Left cardiac atrium (tissue), 4 donors: ENCODE results near the gene MYCBP2. TPM values are rescaled to one million over a fixed set of nuclear protein-coding genes. Genes with fewer than 3 reads are reported as not detected.
"Not testable (repeated sequence)": the region's sequence is repeated elsewhere in the genome, so short reads cannot be mapped to it uniquely, and the experiment has no call there.

Experiments
- ATAC-seq, 2 donors: fragments of 200-7000 bp; cut with Tn5 transposase; one replicate each; pipeline ENCODE4 v1.9.1; 2020; ENCODE audit warnings: mild to moderate bottlenecking in 2 of 2, moderate library complexity in 2 of 2
- DNase-seq: peaks from one replicate; pipeline ENCODE4 v3.0.0-alpha.2; 2020
- intact Hi-C, 2 donors: fragments of 100-400 bp; cut with DNase I; formaldehyde crosslinking; loops; one replicate each; pipeline versions ENCODE4 v1.14.1 to v1.15.1; 2022 to 2023
- total RNA-seq, 2 donors: library from RNA; stranded (reverse); fragmentation: NEBNext Ultra II Directional; extraction: Animal tissue kit (Norgen Biotek cat#: 25700); gene quantifications; one replicate each; pipeline ENCODE4 v1.2.1, GENCODE V29; 2021
- donor health status: DM: no; HTN: yes; CAD: no.
- donor health status: DM: no; HTN: yes; CAD: no; lungs with severe emphysema.
- donor health status: DM: yes; HTN: yes; CAD: no.
- donor health status: Dilated cardiomyopathy.

MYCBP2 gene
- total RNA-seq, 2 donors from 2014 or later = 86.9 to 99.5 TPM

DNA sequence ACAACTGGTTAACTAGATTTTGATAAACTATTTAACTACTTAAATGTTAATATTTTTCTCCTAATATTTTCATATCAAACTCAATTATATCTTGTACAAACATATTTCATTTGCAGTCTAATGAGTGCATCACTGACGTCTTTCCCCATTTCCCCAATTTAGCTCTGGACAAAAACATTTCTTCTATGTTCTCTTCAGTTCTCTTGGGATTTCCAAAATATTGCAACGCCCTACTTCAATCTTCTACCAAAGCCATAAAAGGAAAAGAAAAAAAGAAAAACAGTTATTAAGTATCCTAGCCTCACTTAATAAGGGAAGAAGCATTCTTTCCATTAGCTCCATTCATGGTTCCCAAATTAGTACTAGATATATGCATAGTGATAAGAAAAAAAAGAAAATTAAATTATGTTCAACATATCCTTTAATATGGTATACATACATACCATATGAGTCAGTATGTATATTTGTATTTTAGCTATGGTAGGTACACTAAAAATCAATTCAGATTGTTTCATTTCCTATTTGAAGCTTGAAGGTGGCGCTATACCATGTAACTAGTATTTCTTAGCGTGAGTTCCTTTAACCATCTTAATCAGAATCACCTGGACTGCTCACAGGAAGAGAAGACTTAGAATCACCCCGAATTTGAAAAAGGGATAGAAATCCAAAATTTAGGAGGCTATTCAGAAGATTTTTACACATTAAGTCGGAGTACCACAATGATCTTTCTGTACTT is 309.8 kb downstream of the MYCBP2 start:
- ATAC-seq (no peak), DNase-seq (no peak)
- intact Hi-C loops = no loop called here

DNA sequence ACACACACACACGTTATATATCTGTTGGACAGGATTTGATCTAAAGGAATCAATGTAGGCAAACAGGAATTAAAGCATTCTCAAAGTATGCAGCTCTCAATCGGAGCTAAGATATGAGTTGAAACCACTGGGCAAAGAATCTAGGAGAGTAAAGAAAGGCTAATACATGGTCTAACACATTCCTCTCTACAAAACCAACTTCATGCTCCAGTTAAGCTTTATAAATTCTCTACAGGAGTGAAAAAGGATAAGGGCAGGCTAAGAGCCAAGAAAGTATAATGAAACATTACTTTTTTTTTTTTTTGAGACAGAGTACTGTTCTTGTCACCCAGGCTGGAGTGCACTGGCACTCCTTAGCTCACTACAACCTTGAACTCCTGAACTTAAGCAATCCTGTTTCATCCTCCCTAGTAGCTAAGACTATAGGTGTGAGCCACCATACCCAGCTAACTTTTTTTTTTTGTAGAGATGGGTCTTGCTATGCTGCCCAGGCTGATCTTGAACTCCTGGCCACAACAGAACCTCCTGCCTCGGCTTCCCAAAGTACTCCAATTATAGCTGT is 310.6 kb downstream of the MYCBP2 start:
- ATAC-seq (peak in 1 of 2 donors; percentile 42), DNase-seq (no peak)
- intact Hi-C loops = no loop called here

DNA sequence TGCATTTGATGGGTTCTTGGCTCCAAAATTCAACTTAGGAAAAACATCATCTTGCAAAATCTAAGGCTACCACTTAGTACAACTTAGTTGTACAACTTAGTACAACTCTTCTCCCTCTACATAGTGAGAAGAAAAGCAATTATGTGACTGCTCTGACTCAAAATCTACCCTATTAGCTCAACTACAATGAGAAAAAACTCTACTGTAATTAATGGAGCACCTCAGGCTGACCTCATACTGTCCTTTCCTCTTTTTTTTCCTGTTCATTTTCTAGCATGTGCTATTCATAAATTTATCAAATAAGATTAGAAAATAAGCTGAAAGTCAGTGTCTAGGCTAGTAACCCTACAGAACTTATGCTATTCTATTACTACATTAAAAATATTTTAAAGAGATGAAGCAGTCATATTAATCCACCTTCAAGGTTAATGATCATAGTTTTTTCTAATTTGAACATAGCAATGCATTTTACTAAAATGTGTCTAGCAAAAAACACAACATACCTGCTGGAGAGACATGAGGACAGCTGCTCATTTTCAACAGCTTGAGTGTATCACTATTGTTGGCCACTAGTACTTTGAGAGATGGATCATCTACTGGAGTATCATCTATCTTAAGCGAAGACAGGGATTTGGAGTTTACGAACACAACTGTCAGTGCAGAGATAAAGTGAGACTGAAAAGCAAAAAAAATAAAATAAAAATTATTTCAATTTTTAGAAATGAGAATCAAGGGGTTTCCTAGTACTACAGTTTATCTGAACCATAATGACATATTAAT is 311.8 kb downstream of the MYCBP2 start:
- ATAC-seq (no peak), DNase-seq (no peak)
- intact Hi-C loops = no loop called here

DNA sequence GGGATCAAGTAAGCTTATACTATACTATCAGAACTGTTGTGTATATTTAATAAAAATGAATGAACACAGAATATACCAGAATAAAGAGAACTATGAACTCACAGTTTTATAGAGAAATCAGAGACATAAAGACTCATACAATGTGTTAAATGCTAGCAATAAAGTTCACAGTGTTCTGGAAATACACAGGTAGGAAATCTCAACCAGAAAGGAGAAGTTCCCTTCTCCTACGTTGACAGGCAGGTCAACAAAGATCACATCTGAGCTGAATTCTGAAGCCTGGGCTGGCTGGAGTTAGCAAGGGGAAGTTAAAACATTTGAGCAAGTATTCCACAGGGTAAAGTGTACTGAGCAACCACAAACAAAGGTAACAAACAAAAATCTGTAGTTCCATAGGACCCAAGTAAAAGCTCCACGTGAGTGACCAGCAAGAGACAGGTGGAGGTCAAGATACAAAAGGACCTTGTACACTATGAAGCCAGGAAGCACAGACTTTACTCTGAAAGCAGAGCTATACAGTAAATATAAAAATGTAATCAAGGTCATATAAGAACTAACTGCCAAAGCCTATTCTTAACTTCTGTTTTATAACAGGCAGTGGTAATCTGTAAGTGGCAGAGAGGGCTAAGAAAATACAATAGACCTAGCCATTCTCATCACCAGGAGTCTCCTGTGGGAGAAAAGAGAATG is 312.9 kb downstream of the MYCBP2 start:
- DNase-seq (no peak), ATAC-seq (no peak)
- intact Hi-C loops = no loop called here

DNA sequence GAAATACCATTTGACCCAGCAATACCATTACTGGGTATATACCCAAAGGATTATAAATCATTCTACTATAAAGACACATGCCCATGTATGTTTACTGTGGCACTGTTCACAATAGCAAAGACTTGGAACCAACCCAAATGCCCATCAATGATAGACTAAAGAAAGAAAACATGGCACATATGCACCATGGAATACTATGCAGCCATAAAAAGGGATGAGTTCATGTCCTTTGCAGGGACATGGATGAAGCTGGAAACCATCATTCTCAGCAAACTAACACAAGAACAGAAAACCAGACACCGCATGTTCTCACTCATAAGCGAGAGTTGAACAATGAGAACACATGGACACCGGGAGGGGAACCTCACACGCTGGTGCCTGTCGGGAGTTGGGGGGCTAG is 317.2 kb downstream of the MYCBP2 start:
- DNase-seq, intact Hi-C loops, ATAC-seq: not testable (repeated sequence)

DNA sequence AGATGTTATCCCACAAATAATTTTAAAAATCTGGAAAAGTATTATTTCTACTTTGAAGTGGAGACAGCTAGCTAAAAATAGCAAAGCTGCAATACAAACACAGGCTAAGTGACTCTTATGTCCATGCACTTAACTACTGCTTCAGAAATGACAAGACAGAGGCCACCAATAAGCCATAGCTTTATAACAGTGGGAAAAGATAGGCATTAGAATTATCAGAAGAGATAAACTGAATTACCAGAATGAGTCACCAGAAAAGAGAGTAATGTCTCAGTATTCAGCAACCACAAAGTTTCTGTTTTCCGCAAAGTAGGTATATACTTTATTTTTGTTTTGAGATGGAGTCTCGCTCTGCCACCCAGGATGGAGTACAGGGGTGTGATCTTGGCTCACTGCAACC is 317.9 kb downstream of the MYCBP2 start:
- intact Hi-C loops = no loop called here
- DNase-seq = no peak
- peak; percentile 38 to 53 for ATAC-seq

DNA sequence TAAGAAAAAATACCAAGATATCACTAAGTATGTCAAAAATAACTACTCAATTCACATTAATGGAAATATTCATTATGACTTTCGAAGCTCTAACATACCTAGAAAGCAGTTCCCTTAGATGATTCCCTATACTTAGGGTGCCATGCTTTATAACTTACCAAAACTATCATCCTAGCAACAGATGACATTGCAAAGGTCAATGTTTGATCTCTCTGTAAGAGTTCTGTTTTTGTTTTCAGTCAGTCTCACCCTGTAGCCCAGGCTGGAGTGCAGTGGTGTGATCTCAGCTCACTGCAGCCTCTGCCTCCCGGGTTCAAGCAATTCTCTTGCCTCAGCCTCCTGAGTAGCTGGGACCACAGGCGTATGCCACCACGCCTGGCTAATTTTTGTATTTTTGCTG is 318.6 kb downstream of the MYCBP2 start:
- ATAC-seq = peak; percentile 42 to 67
- intact Hi-C loops = not testable (repeated sequence)

DNA sequence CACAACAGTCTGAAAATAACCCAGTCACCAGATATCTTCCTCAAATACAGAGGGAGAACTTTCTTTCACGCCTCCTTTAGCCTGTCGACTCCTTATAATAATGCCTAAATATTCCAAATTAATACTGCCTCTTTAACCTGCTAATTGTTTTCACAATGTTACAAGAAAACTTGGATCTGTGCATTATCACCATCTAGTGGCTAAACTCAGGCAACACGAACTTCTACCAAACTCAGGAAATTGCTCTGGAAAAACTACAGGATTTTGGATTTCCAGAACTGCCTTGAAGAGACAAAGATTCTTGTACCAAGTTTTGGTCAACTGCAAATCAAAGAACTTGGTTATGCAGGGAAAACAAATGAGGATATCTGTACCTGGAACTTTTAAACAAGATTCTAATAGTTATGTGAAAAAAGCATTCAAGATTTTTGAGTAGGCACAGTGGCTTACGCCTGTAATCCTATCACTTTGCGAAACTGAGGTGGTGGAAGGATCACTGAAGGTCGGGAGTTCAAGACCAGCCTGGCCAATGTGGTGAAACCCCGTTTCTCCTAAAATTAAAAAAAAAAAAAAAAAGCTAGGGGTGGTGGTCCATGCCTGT is 324.2 kb downstream of the MYCBP2 start:
- peak in 1 of 2 donors; percentile 23 for ATAC-seq
- intact Hi-C loops = no loop called here

More for the DNA sequence above, 318.6 kb downstream of the MYCBP2 start:
- not testable (repeated sequence) for DNase-seq

DNA sequence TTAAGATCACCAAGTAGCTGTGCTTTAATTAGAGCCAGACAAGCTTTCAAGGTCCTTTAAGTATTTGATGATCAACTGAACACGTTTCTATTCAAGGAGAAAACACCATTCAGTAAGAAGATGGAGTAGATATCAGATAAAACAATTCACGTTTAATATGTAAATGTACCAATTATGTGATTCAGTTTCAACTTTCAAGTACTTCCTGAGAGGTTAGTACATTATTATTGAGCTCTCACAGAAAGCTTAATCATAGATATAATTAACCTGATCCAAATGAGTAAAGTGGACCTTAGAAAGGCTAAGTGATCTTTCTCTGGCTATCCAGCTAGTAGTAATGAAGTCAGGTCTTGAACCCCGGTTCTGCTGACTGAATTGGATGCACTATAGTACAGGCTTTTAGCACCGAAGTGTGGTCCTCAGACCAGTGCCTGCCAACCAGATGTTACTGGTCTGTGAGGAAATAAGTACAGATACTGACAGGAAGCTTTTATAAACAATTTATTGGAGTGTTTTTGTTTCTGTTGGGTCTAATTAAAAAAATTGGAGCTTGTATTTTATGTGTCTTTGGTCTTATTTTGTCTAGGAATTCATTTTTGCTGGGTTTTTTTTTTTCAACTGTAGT is 324.8 kb downstream of the MYCBP2 start:
- ATAC-seq (peak in 1 of 2 donors; percentile 28), DNase-seq (no peak)
- intact Hi-C loops = no loop called here

More for the DNA sequence above, 324.2 kb downstream of the MYCBP2 start:
- no peak for DNase-seq

DNA sequence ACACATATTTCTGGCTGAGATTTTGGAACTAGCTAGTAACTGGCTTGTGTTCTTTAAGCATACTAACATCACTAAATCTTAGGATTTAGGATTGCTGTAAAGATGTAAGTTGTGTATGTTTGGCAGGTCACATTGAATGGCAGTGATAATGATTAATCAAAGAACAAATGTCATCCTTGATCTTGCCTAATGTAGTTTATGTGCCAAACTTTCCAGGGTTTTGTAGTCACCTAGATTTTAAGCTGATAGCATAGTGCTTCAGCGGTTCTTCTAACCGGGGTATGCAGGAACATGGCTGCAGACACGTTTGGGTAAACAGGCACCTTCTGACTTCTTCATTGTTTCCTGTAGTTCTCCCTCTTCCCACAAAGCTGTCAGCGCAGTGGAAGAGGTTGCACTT is 325.4 kb downstream of the MYCBP2 start:
- ATAC-seq = peak in 1 of 2 donors; percentile 20
- intact Hi-C loops = no loop called here
- no peak for DNase-seq

DNA sequence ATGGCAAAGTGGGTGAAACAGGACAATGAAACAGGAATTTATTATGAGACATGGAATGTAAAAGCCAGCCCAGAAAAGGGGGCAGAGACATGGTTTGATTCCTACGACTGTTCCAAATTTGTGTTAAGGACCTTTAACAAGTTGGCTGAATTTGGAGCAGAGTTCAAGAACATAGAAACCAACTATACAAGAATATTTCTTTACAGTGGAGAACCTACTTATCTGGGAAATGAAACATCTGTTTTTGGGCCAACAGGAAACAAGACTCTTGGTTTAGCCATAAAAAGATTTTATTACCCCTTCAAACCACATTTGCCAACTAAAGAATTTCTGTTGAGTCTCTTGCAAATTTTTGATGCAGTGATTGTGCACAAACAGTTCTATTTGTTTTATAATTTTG is 326.4 kb downstream of the MYCBP2 start:
- intact Hi-C loops = no loop called here
- ATAC-seq (no peak), DNase-seq (no peak)

Other genes with a start within 250 kb of the MYCBP2 start
- under 1 TPM; 0.08 to 0.15 TPM for gene SCEL, start 208.6 kb upstream of the MYCBP2 start, total RNA-seq